Mucosa of rectum (tissue), 2 donors: ENCODE measurements around the gene PYROXD2.
A peak's percentile ranks its signal among the peaks of the same experiment; 100 is the strongest.

Experiments used
- H3K27ac ChIP-seq, 2 donors: one replicate each; pipeline ENCODE4 v1.7.0; 2013; ENCODE audit warnings: inconsistent platforms in 2 of 2, low read depth in 2 of 2, low read length in 2 of 2
- H3K27me3 ChIP-seq, 2 donors: one replicate each; pipeline ENCODE4 v1.7.0; 2013; ENCODE audit warnings: low read length in 2 of 2; ENCODE audit not compliant: control insufficient read depth in 2 of 2, insufficient read depth in 2 of 2
- H3K36me3 ChIP-seq, 2 donors: one replicate each; pipeline ENCODE4 v1.7.0; 2013; ENCODE audit warnings: low read length in 2 of 2; ENCODE audit not compliant: control insufficient read depth in 2 of 2, insufficient read depth in 2 of 2
- H3K4me1 ChIP-seq, 2 donors: one replicate each; pipeline ENCODE4 v1.7.0; 2013; ENCODE audit warnings: low read length in 2 of 2, mild to moderate bottlenecking in 1 of 2; ENCODE audit not compliant: control insufficient read depth in 2 of 2, insufficient read depth in 2 of 2
- H3K4me3 ChIP-seq, 2 donors: one replicate each; pipeline ENCODE4 v1.7.0; 2013; ENCODE audit warnings: low read length in 2 of 2
- H3K9ac ChIP-seq, 2 donors: one replicate each; pipeline ENCODE4 v1.7.0; 2013; ENCODE audit warnings: low read length in 2 of 2, low read depth in 1 of 2, mild to moderate bottlenecking in 1 of 2
- H3K9me3 ChIP-seq, 2 donors: one replicate each; pipeline ENCODE4 v1.7.0; 2013; ENCODE audit warnings: low read length in 2 of 2; ENCODE audit not compliant: control insufficient read depth in 2 of 2
- donor health status: healthy.
- donor health status: Normal muscosa, but diverticular disease.

PYROXD2 gene

DNA sequence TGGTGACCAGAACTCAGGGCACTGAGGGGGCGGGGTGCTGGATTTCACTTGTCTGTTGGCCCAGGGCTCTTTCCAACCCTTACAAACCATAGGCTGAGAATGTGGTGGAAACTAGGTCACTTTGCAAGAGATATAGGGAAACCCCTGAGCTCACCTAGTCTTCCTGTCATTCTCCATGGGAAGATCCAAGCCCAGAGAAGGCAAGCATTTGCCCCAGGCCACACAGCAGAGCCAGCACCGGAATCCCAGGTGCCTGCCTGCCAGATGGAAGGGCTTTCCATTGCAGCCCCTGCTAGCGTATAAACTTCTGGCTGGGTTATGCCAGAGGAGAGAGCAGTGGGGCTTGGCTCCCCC, 427 bp downstream of the PYROXD2 start:
- Histone ChIP-seq H3K4me1 (peaks cover 14 to 17% of the 10 kb centered on the region in 2 donors), H3K9me3 (no peaks in the 10 kb centered on the region), H3K27ac (peak overlapping the region; percentile 74 to 77), H3K9ac (peak overlapping the region; percentile 63 to 75), H3K4me3 (peak overlapping the region; percentile 80 to 82), H3K36me3 (peaks cover 15 to 32% of the 10 kb centered on the region in 2 donors), H3K27me3 (no peaks in the 10 kb centered on the region)

DNA sequence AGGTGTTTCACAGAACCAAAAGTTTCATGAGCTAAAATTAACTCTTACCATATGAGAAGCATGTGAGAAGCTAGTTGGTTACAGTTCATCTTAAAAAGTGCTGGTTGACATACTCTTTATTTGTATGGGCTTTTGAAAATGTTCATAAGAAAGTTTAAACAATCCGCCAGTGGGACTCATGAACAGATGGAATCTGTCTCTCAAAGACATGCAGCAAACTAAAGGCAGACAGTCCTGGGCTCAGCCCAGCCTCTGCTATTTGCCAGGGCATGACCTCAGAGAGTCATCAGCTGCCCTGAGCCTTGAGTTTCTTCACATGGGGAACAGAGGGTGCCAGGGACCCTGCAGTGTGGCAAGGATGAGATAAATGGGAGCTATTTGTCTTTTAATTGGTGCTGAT, 3.2 kb downstream of the PYROXD2 start:
- H3K9ac ChIP-seq = no peak overlapping the region
- H3K36me3 ChIP-seq = peaks cover 0 to 10% of the 10 kb centered on the region in 2 donors
- H3K4me3 ChIP-seq = no peak overlapping the region
- no peaks in the 10 kb centered on the region for H3K9me3 ChIP-seq
- H3K4me1 ChIP-seq = peaks cover 14 to 17% of the 10 kb centered on the region in 2 donors
- H3K27me3 ChIP-seq = no peaks in the 10 kb centered on the region
- H3K27ac ChIP-seq = no peak overlapping the region

DNA sequence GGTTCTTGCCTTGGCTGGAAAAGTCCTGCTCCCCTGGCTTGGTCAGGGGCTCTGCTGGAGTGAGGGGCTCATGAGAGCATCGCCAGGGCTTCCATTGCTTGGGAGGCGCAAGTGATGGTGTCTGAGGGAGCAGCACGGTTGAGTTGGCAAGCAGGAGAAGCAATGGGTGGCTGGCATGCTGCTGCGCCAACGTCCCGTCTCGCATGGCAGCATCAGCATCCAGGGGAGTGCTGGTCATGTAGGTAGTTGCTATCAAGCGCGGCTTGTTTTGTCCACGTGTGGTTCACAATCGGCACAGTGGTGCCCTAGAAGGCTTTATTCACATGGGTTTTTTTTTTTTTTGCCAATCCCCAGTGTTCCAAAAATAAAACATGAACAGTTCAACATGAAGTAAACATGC, 3.8 kb downstream of the PYROXD2 start:
- no peaks in the 10 kb centered on the region for H3K27me3 ChIP-seq
- H3K4me1 ChIP-seq = peaks cover 14 to 17% of the 10 kb centered on the region in 2 donors
- no peak overlapping the region for H3K4me3 ChIP-seq
- peaks cover 0 to 4% of the 10 kb centered on the region in 2 donors for H3K36me3 ChIP-seq
- no peak overlapping the region for H3K9ac ChIP-seq
- no peak overlapping the region for H3K27ac ChIP-seq
- H3K9me3 ChIP-seq = no peaks in the 10 kb centered on the region

DNA sequence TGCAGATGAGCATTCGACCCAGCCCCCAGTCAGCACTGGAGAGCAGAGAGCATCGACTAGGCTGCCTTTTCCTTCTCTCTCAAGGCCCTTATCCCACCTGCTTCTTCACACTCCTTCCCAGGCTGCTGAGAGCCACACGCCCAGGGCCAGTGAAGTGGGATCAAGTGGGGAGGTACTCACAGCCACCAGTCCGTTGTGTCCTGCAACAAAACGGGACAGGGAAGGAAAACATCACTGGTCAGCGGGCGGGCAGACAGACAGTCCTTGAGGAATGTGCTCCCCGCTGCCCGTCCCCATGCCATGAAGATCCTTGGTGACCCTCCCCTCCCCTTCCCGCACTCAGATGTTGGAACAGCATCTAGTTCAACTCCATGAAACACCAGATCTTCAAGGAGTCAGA, 4.2 kb downstream of the PYROXD2 start:
- H3K9ac ChIP-seq = no peak overlapping the region
- peaks cover 0 to 3% of the 10 kb centered on the region in 2 donors for H3K36me3 ChIP-seq
- no peak overlapping the region for H3K4me3 ChIP-seq
- H3K27ac ChIP-seq = no peak overlapping the region
- H3K4me1 ChIP-seq = peaks cover 14 to 15% of the 10 kb centered on the region in 2 donors
- H3K9me3 ChIP-seq = no peaks in the 10 kb centered on the region
- no peaks in the 10 kb centered on the region for H3K27me3 ChIP-seq

DNA sequence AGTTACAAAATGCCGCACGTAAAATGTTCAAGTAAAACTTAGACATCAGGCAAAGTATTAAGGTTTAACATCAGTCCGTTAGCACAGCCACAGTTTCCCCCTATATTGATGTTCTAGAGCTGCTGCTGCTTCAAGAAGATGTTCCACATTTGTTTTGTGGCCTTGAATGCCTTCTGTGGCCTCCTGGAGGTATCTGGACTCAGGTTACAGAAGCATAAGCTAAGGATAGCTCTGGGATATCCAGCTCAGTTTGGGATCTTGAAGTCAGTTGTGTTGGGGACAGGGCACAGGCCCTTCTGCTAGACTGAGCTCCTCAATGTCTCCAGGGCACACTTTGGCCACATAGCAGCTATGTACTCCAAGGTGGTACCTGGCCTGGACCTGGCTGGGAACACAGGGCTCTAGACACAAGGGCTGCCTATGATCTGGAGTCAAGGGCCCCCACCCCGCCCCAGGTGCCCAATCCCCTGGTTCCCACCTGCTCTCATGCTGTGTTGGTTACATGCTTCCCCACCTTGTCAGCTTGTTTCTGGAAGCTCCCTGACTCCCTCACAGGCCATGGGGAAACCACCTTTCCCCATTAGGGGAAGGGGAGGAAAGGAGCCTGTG, 4.7 kb downstream of the PYROXD2 start:
- Histone ChIP-seq H3K27ac (no peak overlapping the region), H3K27me3 (no peaks in the 10 kb centered on the region), H3K4me1 (peaks cover 10 to 11% of the 10 kb centered on the region in 2 donors), H3K4me3 (no peak overlapping the region), H3K36me3 (peaks cover 0 to 3% of the 10 kb centered on the region in 2 donors), H3K9ac (no peak overlapping the region), H3K9me3 (no peaks in the 10 kb centered on the region)

DNA sequence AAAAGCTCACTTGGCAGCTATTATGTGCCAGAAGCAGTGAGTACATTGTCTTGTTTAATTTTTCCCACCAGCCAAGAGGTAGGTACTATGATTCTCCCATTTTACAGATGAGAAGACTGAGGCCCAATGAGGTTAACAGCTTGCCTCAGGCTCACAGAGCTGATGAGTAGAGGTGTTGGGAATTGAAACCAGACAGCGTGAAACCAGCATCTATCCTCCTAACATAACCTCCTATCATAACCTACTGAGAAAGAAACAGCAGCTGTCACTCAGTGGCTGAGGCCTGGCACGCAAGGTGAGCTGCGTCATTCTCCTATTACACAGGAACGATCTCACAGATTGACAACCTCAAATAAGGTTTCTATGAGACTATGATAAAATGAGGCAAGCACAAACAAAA, 6.2 kb downstream of the PYROXD2 start:
- no peak overlapping the region for H3K9ac ChIP-seq
- peaks cover 0 to 3% of the 10 kb centered on the region in 2 donors for H3K36me3 ChIP-seq
- H3K27ac ChIP-seq = no peak overlapping the region
- no peaks in the 10 kb centered on the region for H3K27me3 ChIP-seq
- peaks cover 3 to 11% of the 10 kb centered on the region in 2 donors for H3K4me1 ChIP-seq
- no peak overlapping the region for H3K4me3 ChIP-seq
- no peaks in the 10 kb centered on the region for H3K9me3 ChIP-seq

DNA sequence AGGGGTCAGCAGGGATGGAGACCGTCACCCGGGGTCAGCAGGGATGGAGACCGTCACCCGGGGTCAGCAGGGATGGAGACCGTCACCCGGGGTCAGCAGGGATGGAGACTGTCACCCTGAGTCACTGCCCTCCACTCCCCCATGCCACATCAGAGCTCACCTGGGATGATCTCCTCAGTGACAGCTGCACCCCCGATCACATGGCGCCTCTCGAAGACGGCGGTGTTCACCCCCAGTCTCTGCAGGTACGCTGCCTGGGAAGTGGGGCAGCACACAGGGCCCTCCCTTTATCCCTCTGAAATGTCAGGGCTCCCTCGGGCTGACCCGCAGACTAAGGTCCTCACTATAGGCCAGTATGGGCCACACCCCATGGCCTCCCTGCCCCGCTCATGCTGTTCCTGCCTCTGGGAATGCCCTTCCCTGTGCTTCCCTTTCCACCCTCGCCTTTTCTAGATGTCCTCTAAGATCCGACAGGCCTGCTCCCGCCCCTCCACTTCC, 7.2 kb downstream of the PYROXD2 start:
- Histone ChIP-seq H3K27ac (no peak overlapping the region), H3K4me1 (peaks cover 3 to 17% of the 10 kb centered on the region in 2 donors), H3K4me3 (no peak overlapping the region), H3K36me3 (peaks cover 0 to 3% of the 10 kb centered on the region in 2 donors), H3K27me3 (no peaks in the 10 kb centered on the region), H3K9me3 (no peaks in the 10 kb centered on the region), H3K9ac (no peak overlapping the region)

DNA sequence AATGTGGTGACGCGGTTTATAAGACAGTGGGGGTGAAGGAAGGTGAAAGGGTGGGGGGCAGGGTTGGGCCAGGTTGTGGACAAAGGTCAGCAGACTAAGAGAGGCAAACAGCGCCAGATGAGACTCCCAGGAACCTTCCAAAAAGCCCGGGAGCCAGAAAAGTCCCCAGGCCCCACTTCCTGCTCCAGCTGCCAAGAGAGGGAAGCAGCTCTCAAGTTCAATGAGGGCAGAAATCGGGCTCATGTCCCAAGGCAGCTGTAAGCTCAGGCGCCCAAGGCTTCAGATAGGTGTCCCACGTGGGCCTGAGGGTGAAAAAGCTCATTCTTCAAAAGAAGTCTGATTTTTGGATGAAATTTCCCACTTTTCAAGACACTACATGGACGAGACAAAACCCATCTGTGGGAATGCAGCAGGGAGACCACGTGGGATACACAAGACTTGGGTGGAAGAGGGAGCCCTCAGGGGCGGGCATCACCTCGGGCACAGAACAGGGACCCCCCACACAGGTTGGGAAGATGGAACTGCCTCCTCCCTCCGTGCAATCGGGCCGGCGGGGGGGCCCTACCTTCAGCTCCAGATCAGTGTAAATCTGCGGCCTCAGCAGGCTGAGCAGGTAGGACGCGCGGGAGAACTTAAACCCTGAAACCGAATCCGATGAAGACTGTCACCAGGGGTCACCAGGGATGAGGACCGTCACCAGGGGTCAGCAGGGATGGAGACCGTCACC, 7.8 kb downstream of the PYROXD2 start:
- H3K36me3 ChIP-seq = peaks cover 0 to 3% of the 10 kb centered on the region in 2 donors
- H3K9ac ChIP-seq = no peak overlapping the region
- H3K27me3 ChIP-seq = no peaks in the 10 kb centered on the region

DNA sequence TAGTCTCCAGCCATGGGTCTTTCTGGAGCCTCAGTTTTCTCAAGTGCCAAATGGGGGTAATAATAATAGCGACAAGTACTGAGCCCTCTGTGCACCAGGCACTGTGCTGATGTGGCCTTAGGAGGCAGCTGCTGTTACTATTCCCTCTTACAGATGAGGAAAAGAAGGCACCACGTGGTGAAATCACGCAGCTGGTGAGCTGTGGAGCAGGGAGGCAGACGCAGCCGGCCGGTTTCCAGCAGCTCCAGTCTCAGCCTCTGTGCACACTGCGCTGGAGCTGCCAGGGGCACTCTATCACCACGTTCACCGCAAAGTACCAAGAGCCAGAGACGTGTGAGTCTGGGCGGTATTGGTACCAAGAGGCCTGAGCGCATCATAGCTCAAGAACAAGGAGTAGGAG, 9.6 kb downstream of the PYROXD2 start:
- Histone ChIP-seq H3K4me1 (peaks cover 3 to 17% of the 10 kb centered on the region in 2 donors), H3K9me3 (no peaks in the 10 kb centered on the region), H3K9ac (no peak overlapping the region), H3K36me3 (peaks cover 0 to 3% of the 10 kb centered on the region in 2 donors), H3K4me3 (no peak overlapping the region), H3K27me3 (no peaks in the 10 kb centered on the region), H3K27ac (peak overlapping the region in 1 of 2 donors; percentile 16)

More for the DNA sequence above, 7.8 kb downstream of the PYROXD2 start:
- no peaks in the 10 kb centered on the region for H3K9me3 ChIP-seq
- no peak overlapping the region for H3K4me3 ChIP-seq
- peaks cover 3 to 17% of the 10 kb centered on the region in 2 donors for H3K4me1 ChIP-seq
- no peak overlapping the region for H3K27ac ChIP-seq

DNA sequence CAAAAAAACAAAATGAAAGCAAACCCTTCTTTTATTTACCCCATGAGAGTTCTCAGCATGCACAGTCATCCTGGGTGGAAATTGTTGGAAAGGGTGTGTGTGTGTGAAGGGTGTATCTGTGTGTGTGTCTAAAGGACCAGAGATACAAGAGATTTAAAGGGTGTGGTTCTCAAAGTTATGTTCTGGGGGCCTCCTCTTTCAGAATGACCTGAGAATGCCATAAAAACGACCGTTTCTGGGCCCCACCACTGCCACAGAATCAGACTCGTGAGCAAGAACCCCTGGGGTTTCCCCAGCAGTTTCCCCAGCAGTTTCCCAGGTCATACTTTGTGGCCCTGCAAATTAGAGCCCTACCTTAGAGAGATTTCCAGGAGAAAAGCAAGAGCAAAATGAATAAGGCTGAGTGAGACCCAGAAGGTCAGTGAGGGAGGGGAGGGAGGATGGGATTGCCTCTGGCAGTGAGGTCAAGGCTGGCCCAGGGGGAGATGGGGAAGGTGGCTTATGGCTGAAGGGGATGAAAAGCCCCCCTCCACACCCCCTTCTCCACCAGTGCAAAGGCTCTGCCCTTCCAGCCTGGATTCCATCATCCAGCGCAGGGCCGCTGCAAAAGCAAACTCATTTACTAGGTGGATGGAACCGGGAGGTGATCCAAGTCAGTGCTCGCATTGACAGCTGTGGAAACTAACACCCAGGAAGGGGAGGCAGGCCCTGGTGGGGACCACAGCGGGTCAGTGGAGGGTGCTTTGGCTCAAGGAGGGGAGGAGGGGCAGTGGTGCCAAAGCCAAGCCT, 10.2 kb downstream of the PYROXD2 start:
- peaks cover 0 to 4% of the 10 kb centered on the region in 2 donors for H3K36me3 ChIP-seq
- no peak overlapping the region for H3K4me3 ChIP-seq
- no peaks in the 10 kb centered on the region for H3K27me3 ChIP-seq
- H3K27ac ChIP-seq = peak overlapping the region; percentile 16
- H3K9me3 ChIP-seq = no peaks in the 10 kb centered on the region
- peaks cover 3 to 17% of the 10 kb centered on the region in 2 donors for H3K4me1 ChIP-seq
- H3K9ac ChIP-seq = no peak overlapping the region
